ENCODE results near the gene SLC38A1.

DNA sequence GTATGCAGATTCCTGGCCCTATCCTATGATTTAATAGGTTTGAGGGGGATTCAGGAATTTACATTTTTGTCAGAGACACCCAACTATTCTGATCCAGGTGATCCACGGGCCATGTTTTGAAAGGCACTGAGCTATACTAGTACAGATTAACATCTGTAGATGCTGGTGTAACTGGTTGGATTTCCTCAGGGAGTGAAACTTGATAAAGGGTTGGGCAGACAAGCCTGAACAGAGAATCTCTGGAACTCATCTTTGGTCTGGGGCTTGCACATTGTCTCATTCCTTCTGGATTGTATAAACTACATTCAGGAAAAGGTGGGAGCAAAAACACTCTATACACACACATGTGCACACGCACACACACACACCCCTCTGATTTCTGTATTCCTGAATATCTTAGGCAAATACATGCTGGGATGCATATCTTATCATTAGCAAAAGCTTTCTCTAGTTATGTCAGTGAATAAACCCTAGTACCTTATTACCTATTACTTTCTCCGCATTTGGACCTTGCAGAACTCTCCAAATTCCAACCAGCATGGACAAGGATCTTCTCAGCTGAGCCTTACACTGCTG, 104.6 kb downstream of the SLC38A1 start:
- TF ChIP-seq POLR2A (IDR thresholded peaks at IDR 0.05): no peak
- TF ChIP-seq, protein P1, sequence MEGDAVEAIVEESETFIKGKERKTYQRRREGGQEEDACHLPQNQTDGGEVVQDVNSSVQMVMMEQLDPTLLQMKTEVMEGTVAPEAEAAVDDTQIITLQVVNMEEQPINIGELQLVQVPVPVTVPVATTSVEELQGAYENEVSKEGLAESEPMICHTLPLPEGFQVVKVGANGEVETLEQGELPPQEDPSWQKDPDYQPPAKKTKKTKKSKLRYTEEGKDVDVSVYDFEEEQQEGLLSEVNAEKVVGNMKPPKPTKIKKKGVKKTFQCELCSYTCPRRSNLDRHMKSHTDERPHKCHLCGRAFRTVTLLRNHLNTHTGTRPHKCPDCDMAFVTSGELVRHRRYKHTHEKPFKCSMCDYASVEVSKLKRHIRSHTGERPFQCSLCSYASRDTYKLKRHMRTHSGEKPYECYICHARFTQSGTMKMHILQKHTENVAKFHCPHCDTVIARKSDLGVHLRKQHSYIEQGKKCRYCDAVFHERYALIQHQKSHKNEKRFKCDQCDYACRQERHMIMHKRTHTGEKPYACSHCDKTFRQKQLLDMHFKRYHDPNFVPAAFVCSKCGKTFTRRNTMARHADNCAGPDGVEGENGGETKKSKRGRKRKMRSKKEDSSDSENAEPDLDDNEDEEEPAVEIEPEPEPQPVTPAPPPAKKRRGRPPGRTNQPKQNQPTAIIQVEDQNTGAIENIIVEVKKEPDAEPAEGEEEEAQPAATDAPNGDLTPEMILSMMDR (IDR thresholded peaks at IDR 0.05): no peak

Measured in sigmoid colon (tissue), 3 donors.